Psoas muscle (tissue), 8 donors: ENCODE results near the gene PDE8B. TPM values are rescaled to one million over a fixed set of nuclear protein-coding genes. Genes with fewer than 3 reads are reported as not detected.
A peak's percentile ranks its signal among the peaks of the same experiment; 100 is the strongest.

Source experiments
- ATAC-seq, 4 donors: fragments of 200-7000 bp; cut with Tn5 transposase; one replicate each; pipeline ENCODE4 v1.9.1; 2020; ENCODE audit warnings: moderate library complexity in 3 of 4, mild to moderate bottlenecking in 2 of 4
- DNase-seq, 2 donors: peaks; one replicate each; pipeline ENCODE4 v3.0.0-alpha.2; 2020
- H3K27ac ChIP-seq: fragments of 200-600 bp; one replicate; pipeline ENCODE4 v1.8.0; 2022
- H3K27me3 ChIP-seq, 3 donors: fragments of 200-600 bp in 1 of 3; one replicate each; pipeline versions ENCODE4 v1.6.1 to v1.8.0; 2013 to 2022; ENCODE audit warnings: low read length in 2 of 3, mild to moderate bottlenecking in 2 of 3, moderate library complexity in 1 of 3; ENCODE audit not compliant: insufficient read depth in 3 of 3
- H3K36me3 ChIP-seq, 2 donors: fragments of 200-600 bp in 1 of 2; one replicate each; pipeline versions ENCODE4 v1.6.1 to v1.8.0; 2013 to 2022; ENCODE audit warnings: low read depth in 1 of 2, mild to moderate bottlenecking in 1 of 2, moderate library complexity in 1 of 2; ENCODE audit not compliant: insufficient read depth in 1 of 2
- H3K4me1 ChIP-seq: fragments of 200-600 bp; one replicate; pipeline ENCODE4 v1.8.0; 2022
- H3K4me3 ChIP-seq: fragments of 200-600 bp; one replicate; pipeline ENCODE4 v1.8.0; 2022; ENCODE audit warnings: mild to moderate bottlenecking
- H3K9me3 ChIP-seq: fragments of 200-600 bp; one replicate; pipeline ENCODE4 v1.8.0; 2022
- CTCF ChIP-seq: fragments of 200-600 bp; IDR thresholded peaks from one replicate; pipeline ENCODE4 v1.8.0; 2022; ENCODE audit warnings: antibody characterized with exemption
- WGBS, 3 donors: extraction: QIAGEN DNeasy Blood & Tissue Kit; methylation state at CpG; one replicate each; pipeline versions ENCODE4 v1.1.6 to v1.1.7; 2013; 5-methylcytosine and 5-hydroxymethylcytosine counted together
- intact Hi-C, 2 donors: fragments of 100-400 bp; cut with DNase I; formaldehyde crosslinking; loops; one replicate each; pipeline versions ENCODE4 v1.11.0 to v1.14.2; 2022
- long read RNA-seq, 2 donors: library from polyadenylated mRNA; unstranded; transcript quantifications; one replicate each; pipeline ENCODE4 v2.0.0, GENCODE V29; 2021
- polyA plus RNA-seq, 3 donors: library from polyadenylated mRNA; stranded (reverse); fragments of 200-250 nt; gene quantifications; one replicate each; pipeline ENCODE4 v1.2.3, GENCODE V29; 2013
- total RNA-seq, 4 donors: library from RNA; stranded (reverse); fragmentation: NEBNext Ultra II Directional in 2 of 4; extraction: Animal tissue kit (Norgen Biotek cat#: 25700) in 2 of 4; gene quantifications; one replicate each; pipeline versions ENCODE4 v1.2.1 to v1.2.4, GENCODE V29; 2021 to 2023
- donor health status: healthy with polysubstance abuse.
- donor health status: DM: no; HTN: no; CAD: no; lungs with moderate emphysema.
- donor health status: Bipolar disorder and iron deficiency.
- donor health status: healthy.
- donor health status: DM: yes; HTN: yes; CAD: no.
- donor health status: DM: no; HTN: no; CAD: no.
- donor health status: DM: no; HTN: no; CAD: no.
- donor health status: DM: yes; HTN: yes; CAD: no.

PDE8B gene
- total RNA-seq (1 to 10 TPM in 1 of 4 donors, under 1 TPM in 3; 0.12 to 2.9 (median 0.70) TPM), polyA plus RNA-seq (under 1 TPM; 0.18 to 0.48 (median 0.30) TPM)
- long read RNA-seq, donor 1: 0 reads
- long read RNA-seq, donor 2: 0 reads

GRCh38 chr5:77210091-77210963, at the start of gene PDE8B:
Gene PDE8B (plus strand): TSS chr5:77210680. CDS start chr5:77210926, 246 bp downstream.
- Histone ChIP-seq H3K4me3 (peak within 1 kb of the TSS; percentile 57), H3K27ac (no peak within 1 kb of the TSS), H3K36me3 (no peaks in the 10 kb centered on the region), H3K4me1 (no peaks in the 10 kb centered on the region), H3K27me3 (peaks cover 6 to 58% (median 11%) of the 10 kb centered on the region in 3 donors), H3K9me3 (no peaks in the 10 kb centered on the region)
- ATAC-seq (peak in 1 of 4 donors; percentile 54), DNase-seq (no peak)
- intact Hi-C loops: no loop called here
- WGBS, 3 donors: 1 to 3% (median 3%) methylated on average over 28 to 110 of the region's 110 CpGs
- no peak for TF ChIP-seq CTCF

- H3K4me3 ChIP-seq: no peak overlapping the region
- ATAC-seq (no peak), DNase-seq (no peak)
- no peak overlapping the region for H3K27ac ChIP-seq
- 47 to 65% (median 50%) methylated on average over 2 of the region's 2 CpGs for WGBS, 3 donors
- H3K9me3 ChIP-seq: no peaks in the 10 kb centered on the region
- intact Hi-C loops: no loop called here
- peaks cover 4% of the 10 kb centered on the region for H3K4me1 ChIP-seq
- TF ChIP-seq CTCF: no peak
- no peaks in the 10 kb centered on the region for H3K36me3 ChIP-seq
- no peaks in the 10 kb centered on the region for H3K27me3 ChIP-seq
Measured at GRCh38 chr5:77163453-77163852, 47.0 kb upstream of the PDE8B start.

- no peak overlapping the region for H3K4me3 ChIP-seq
- H3K9me3 ChIP-seq: no peaks in the 10 kb centered on the region
- no peak for TF ChIP-seq CTCF
- no peaks in the 10 kb centered on the region for H3K27me3 ChIP-seq
- no peaks in the 10 kb centered on the region for H3K36me3 ChIP-seq
- no peak overlapping the region for H3K27ac ChIP-seq
- H3K4me1 ChIP-seq: peaks cover 9% of the 10 kb centered on the region
- ATAC-seq (peak in 1 of 4 donors; percentile 46), DNase-seq (no peak)
- intact Hi-C loops: no loop called here
Measured at GRCh38 chr5:77167063-77167462, 43.4 kb upstream of the PDE8B start.

- 11 to 18% (median 12%) methylated on average over 4 of the region's 4 CpGs for WGBS, 3 donors
- no peak for TF ChIP-seq CTCF
- peaks cover 9% of the 10 kb centered on the region for H3K4me1 ChIP-seq
- peak overlapping the region; percentile 55 for H3K27ac ChIP-seq
- no peaks in the 10 kb centered on the region for H3K36me3 ChIP-seq
- no peaks in the 10 kb centered on the region for H3K27me3 ChIP-seq
- intact Hi-C loops: no loop called here
- ATAC-seq (peak; percentile 75 to 87 (median 86)), DNase-seq (peak in 1 of 2 donors; percentile 15)
- no peaks in the 10 kb centered on the region for H3K9me3 ChIP-seq
- no peak overlapping the region for H3K4me3 ChIP-seq
Measured at GRCh38 chr5:77167695-77168121, 42.8 kb upstream of the PDE8B start.
